Stimulated activated CD4-positive, alpha-beta T cell treated with anti-CD3 and anti-CD28 coated beads, Interleukin-4, amount 100 ng/mL, for 24 hours (primary cell): ENCODE results near the gene PPP1R9B.
A peak's percentile ranks its signal among the peaks of the same experiment; 100 is the strongest.

Experiments
- DNase-seq: peaks from one replicate; pipeline ENCODE4 v3.0.0-alpha.2; 2020

PPP1R9B gene

GRCh38 chr17:50103252-50103651 lies 47.2 kb downstream of the PPP1R9B start:
- no peak for DNase-seq

GRCh38 chr17:50102164-50102991 lies 48.1 kb downstream of the PPP1R9B start:
- DNase-seq, result no peak

- no peak for DNase-seq
These were observed 48.9 kb downstream of the PPP1R9B start for GRCh38 chr17:50101346-50102163.

GRCh38 chr17:50100921-50101345 lies 49.5 kb downstream of the PPP1R9B start:
- no peak for DNase-seq

- DNase-seq, result no peak
These were observed 50.0 kb downstream of the PPP1R9B start for GRCh38 chr17:50100480-50100883.

- no peak for DNase-seq
These were observed 51.5 kb downstream of the PPP1R9B start for GRCh38 chr17:50099003-50099402.

- no peak for DNase-seq
These were observed 51.9 kb downstream of the PPP1R9B start for GRCh38 chr17:50098583-50098982.

GRCh38 chr17:50097926-50098325 lies 52.6 kb downstream of the PPP1R9B start:
- DNase-seq, result no peak

- no peak for DNase-seq
These were observed 53.0 kb downstream of the PPP1R9B start for GRCh38 chr17:50097455-50097854.

GRCh38 chr17:50096758-50097157 lies 53.7 kb downstream of the PPP1R9B start:
- no peak for DNase-seq

GRCh38 chr17:50096092-50096491 lies 54.4 kb downstream of the PPP1R9B start:
- DNase-seq, result no peak

GRCh38 chr17:50095626-50096037 lies 54.8 kb downstream of the PPP1R9B start:
- DNase-seq, result no peak

GRCh38 chr17:50094753-50095619 lies 55.5 kb downstream of the PPP1R9B start, which contains the start of gene PDK2:
PDK2 (plus strand) TSS chr17:50095351; CDS start chr17:50095436, 85 bp downstream.
- DNase-seq, result peak; percentile 96

GRCh38 chr17:50094243-50094752 lies 56.2 kb downstream of the PPP1R9B start:
- DNase-seq, result peak; percentile 95

- no peak for DNase-seq
These were observed 56.7 kb downstream of the PPP1R9B start for GRCh38 chr17:50093807-50094206.

- DNase-seq, result no peak
These were observed 57.2 kb downstream of the PPP1R9B start for GRCh38 chr17:50093246-50093645.

GRCh38 chr17:50091918-50092285 lies 58.6 kb downstream of the PPP1R9B start:
- no peak for DNase-seq

GRCh38 chr17:50090971-50091917 lies 59.2 kb downstream of the PPP1R9B start:
- no peak for DNase-seq

- DNase-seq, result no peak
These were observed 60.4 kb downstream of the PPP1R9B start for GRCh38 chr17:50090071-50090470.

- DNase-seq, result no peak
These were observed 61.3 kb downstream of the PPP1R9B start for GRCh38 chr17:50088952-50089825.
